SK-N-SH (cell line): ENCODE data around the gene SCAMP2.

Experiments used
- CHD2 ChIP-seq: fragments of 150-350 bp; IDR thresholded peaks from 2 replicates; pipeline ENCODE4 v1.6.1; 2018; ENCODE audit warnings: low read length; ENCODE audit not compliant: partially characterized antibody
- ELF1 ChIP-seq: IDR thresholded peaks from 2 replicates; pipeline ENCODE4 v1.4.0; 2012
- EP300 ChIP-seq, 2 experiments: IDR thresholded peaks; 2 replicates each; pipeline versions ENCODE4 v1.4.0 to v1.6.1; 2012; ENCODE audit warnings: borderline replicate concordance in 1 of 2, low read depth in 1 of 2, low read length in 1 of 2
- FOSL2 ChIP-seq: IDR thresholded peaks from 2 replicates; pipeline ENCODE4 v1.4.0; 2012; ENCODE audit warnings: low read depth, mild to moderate bottlenecking, moderate library complexity, borderline replicate concordance
- POLR2AphosphoS5 ChIP-seq: IDR thresholded peaks from 2 replicates; pipeline ENCODE4 v1.6.1; 2012; ENCODE audit warnings: low read depth, low read length
- RFX5 ChIP-seq: IDR thresholded peaks from 2 replicates; pipeline ENCODE4 v1.6.1; 2012; ENCODE audit warnings: mild to moderate bottlenecking, improper control_type of control experiment, low read length
- SIN3A ChIP-seq: IDR thresholded peaks from 2 replicates; pipeline ENCODE4 v1.6.1; 2012; ENCODE audit warnings: low read depth, mild to moderate bottlenecking, low read length, moderate library complexity, borderline replicate concordance
- TEAD4 ChIP-seq: IDR thresholded peaks from 2 replicates; pipeline ENCODE4 v1.4.0; 2012; ENCODE audit warnings: mild to moderate bottlenecking, borderline replicate concordance; ENCODE audit not compliant: insufficient read depth
- YY1 ChIP-seq: IDR thresholded peaks from 2 replicates; pipeline ENCODE4 v1.4.0; 2012; ENCODE audit warnings: low read depth, mild to moderate bottlenecking
- ZBTB33 ChIP-seq: IDR thresholded peaks from 2 replicates; pipeline ENCODE4 v1.4.0; 2012; ENCODE audit warnings: low read depth, borderline replicate concordance
- TF ChIP-seq, protein P1 (sequence below): fragments of 200-600 bp; sonication (generic); IDR thresholded peaks from 2 replicates; pipeline ENCODE4 v1.6.1; 2017; ENCODE audit warnings: antibody characterized with exemption, mild to moderate bottlenecking, moderate library complexity
- TF ChIP-seq, protein P2 (sequence below): IDR thresholded peaks from 2 replicates; pipeline ENCODE4 v1.4.0; 2012; ENCODE audit warnings: low read depth

- TF ChIP-seq, protein P1, sequence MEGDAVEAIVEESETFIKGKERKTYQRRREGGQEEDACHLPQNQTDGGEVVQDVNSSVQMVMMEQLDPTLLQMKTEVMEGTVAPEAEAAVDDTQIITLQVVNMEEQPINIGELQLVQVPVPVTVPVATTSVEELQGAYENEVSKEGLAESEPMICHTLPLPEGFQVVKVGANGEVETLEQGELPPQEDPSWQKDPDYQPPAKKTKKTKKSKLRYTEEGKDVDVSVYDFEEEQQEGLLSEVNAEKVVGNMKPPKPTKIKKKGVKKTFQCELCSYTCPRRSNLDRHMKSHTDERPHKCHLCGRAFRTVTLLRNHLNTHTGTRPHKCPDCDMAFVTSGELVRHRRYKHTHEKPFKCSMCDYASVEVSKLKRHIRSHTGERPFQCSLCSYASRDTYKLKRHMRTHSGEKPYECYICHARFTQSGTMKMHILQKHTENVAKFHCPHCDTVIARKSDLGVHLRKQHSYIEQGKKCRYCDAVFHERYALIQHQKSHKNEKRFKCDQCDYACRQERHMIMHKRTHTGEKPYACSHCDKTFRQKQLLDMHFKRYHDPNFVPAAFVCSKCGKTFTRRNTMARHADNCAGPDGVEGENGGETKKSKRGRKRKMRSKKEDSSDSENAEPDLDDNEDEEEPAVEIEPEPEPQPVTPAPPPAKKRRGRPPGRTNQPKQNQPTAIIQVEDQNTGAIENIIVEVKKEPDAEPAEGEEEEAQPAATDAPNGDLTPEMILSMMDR = no peak
- no peak; the same call in 1 of the 2 replicates for TF ChIP-seq POLR2AphosphoS5
- no peak for TF ChIP-seq CHD2
- no peak for TF ChIP-seq SIN3A
- TF ChIP-seq TEAD4 = no peak
- TF ChIP-seq FOSL2 = no peak
- TF ChIP-seq, protein P2, sequence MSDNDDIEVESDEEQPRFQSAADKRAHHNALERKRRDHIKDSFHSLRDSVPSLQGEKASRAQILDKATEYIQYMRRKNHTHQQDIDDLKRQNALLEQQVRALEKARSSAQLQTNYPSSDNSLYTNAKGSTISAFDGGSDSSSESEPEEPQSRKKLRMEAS = no peak
- TF ChIP-seq EP300 (IDR thresholded peaks at IDR 0.05; ENCODE audit: borderline replicate concordance in 1 of 2, low read depth in 1 of 2, low read length in 1 of 2) = no peak
- no peak for TF ChIP-seq ZBTB33
- TF ChIP-seq RFX5 = no peak
- TF ChIP-seq ELF1 = no peak
- no peak for TF ChIP-seq YY1
Measured at GRCh38 chr15:74895830-74896229, 22.7 kb upstream of the SCAMP2 start.
